Lower lobe of right lung (tissue), 2 donors: ENCODE data around the gene CCPG1. TPM values are rescaled to one million over a fixed set of nuclear protein-coding genes. Genes with fewer than 3 reads are reported as not detected.
"Not testable (repeated sequence)": the region's sequence is repeated elsewhere in the genome, so short reads cannot be mapped to it uniquely, and the experiment has no call there.

ENCODE experiments used
- ATAC-seq, 2 donors: fragments of 200-7000 bp; cut with Tn5 transposase; one replicate each; pipeline ENCODE4 v1.9.1; 2020 to 2022; ENCODE audit warnings: mild to moderate bottlenecking in 2 of 2, moderate library complexity in 2 of 2
- DNase-seq: peaks from one replicate; pipeline ENCODE4 v3.0.0-alpha.2; 2020
- H3K27ac ChIP-seq: fragments of 200-600 bp; one replicate; pipeline ENCODE4 v1.8.0; 2022
- H3K27me3 ChIP-seq: fragments of 200-600 bp; one replicate; pipeline ENCODE4 v1.8.0; 2022; ENCODE audit warnings: low read depth
- H3K36me3 ChIP-seq: fragments of 200-600 bp; one replicate; pipeline ENCODE4 v1.8.0; 2022; ENCODE audit warnings: mild to moderate bottlenecking
- H3K4me1 ChIP-seq: fragments of 200-600 bp; one replicate; pipeline ENCODE4 v1.8.0; 2022
- H3K4me3 ChIP-seq: fragments of 200-600 bp; one replicate; pipeline ENCODE4 v1.8.0; 2022; ENCODE audit warnings: mild to moderate bottlenecking
- H3K9me3 ChIP-seq: fragments of 200-600 bp; one replicate; pipeline ENCODE4 v1.8.0; 2022
- intact Hi-C: fragments of 100-400 bp; cut with DNase I; formaldehyde crosslinking; loops from one replicate; pipeline ENCODE4 v1.11.0; 2022
- total RNA-seq: library from RNA; stranded (reverse); fragmentation: NEBNext Ultra II Directional; extraction: Animal tissue kit (Norgen Biotek cat#: 25700); gene quantifications from one replicate; pipeline ENCODE4 v1.2.1, GENCODE V29; 2021
- TF ChIP-seq, protein P1 (sequence below): fragments of 200-600 bp; IDR thresholded peaks from one replicate; pipeline ENCODE4 v1.8.0; 2022; ENCODE audit warnings: antibody characterized with exemption, mild to moderate bottlenecking
- donor health status: DM: no; HTN: yes; CAD: no; lungs with severe emphysema.

Gene CCPG1
- total RNA-seq, 1 donor from 2014 or later, result 104 TPM

DNA sequence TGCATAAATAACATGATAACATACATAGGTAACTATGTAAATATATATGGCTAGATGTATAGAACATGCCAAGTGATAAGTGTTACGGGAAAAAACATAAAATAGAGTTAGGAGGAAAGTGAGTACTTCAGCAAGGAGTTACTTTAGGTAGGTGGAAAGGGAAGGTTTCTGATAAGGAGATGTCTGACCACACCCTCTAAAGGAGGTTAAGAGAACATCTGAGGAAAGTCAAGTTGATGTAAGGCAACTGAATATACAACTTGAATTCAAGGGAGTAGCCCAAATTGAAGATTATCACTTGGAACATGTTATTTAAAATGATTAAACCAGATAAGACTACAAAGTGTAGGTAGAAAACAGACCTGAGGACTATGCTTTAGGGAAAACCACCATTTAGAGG lies 13.9 kb upstream of the CCPG1 start:
- Histone ChIP-seq H3K9me3 (no peaks in the 10 kb centered on the region), H3K4me1 (no peaks in the 10 kb centered on the region), H3K27me3 (no peaks in the 10 kb centered on the region), H3K27ac (no peak overlapping the region), H3K4me3 (no peak overlapping the region), H3K36me3 (no peaks in the 10 kb centered on the region)
- ATAC-seq, result no peak
- TF ChIP-seq, protein P1, sequence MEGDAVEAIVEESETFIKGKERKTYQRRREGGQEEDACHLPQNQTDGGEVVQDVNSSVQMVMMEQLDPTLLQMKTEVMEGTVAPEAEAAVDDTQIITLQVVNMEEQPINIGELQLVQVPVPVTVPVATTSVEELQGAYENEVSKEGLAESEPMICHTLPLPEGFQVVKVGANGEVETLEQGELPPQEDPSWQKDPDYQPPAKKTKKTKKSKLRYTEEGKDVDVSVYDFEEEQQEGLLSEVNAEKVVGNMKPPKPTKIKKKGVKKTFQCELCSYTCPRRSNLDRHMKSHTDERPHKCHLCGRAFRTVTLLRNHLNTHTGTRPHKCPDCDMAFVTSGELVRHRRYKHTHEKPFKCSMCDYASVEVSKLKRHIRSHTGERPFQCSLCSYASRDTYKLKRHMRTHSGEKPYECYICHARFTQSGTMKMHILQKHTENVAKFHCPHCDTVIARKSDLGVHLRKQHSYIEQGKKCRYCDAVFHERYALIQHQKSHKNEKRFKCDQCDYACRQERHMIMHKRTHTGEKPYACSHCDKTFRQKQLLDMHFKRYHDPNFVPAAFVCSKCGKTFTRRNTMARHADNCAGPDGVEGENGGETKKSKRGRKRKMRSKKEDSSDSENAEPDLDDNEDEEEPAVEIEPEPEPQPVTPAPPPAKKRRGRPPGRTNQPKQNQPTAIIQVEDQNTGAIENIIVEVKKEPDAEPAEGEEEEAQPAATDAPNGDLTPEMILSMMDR, result no peak
- no peak for DNase-seq
- intact Hi-C loops, result no loop called here

DNA sequence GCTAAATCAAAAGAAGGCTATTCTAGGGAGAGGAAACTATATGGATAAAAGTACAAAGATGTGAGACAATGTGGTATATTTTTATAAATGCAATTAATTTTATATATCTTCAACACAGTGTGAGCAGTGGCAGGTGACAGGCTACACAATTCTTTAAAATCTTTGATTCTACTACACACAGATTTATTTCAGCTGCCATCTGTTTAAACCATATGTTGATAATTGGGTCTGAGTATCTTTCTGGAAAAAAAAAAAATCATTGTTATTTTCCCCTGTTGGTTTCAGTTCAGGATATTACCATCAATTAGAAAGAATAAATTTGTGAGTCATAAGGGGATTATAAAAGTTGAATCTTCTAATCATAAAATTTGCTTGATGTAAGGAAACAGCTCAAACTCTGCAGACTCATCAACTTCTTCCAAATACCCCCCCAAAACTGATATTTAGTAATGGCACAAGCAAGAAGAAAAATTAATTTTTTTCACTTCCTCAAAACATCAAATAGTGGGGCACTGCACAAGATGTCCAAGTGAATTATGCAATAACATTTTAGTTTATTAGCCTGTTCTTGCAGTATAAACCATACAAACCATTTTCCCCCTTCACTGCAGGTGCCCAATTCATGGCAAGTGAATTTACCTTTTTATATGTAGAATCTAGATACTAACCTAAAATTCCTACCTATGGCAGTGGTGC lies 12.2 kb upstream of the CCPG1 start:
- DNase-seq, result no peak
- TF ChIP-seq, protein P1, result no peak
- H3K27me3 ChIP-seq, result no peaks in the 10 kb centered on the region
- no peaks in the 10 kb centered on the region for H3K36me3 ChIP-seq
- no peak for ATAC-seq
- intact Hi-C loops, result no loop called here
- no peaks in the 10 kb centered on the region for H3K9me3 ChIP-seq
- no peaks in the 10 kb centered on the region for H3K4me1 ChIP-seq
- no peak overlapping the region for H3K27ac ChIP-seq
- H3K4me3 ChIP-seq, result no peak overlapping the region

DNA sequence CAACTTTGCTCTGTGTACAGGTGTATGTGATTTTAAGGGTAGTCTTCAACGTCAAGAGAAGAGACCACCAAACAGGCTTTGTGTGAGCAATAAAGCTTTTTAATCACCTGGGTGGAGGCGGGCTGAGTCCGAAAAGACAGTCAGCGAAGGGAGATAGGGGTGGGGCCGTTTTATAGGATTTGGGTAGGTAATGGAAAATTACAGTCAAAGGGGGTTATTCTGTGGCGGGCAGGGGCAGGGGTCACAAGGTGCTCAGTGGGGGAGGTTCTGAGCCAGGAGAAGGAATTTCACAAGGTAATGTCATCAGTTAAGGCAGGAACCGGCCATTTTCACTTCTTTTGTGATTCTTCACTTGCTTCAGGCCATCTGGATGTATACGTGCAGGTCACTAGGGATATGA lies 9.5 kb upstream of the CCPG1 start:
- ATAC-seq, H3K36me3 ChIP-seq, H3K27me3 ChIP-seq, H3K4me1 ChIP-seq, H3K9me3 ChIP-seq, H3K4me3 ChIP-seq, intact Hi-C loops, DNase-seq, H3K27ac ChIP-seq: not testable (repeated sequence)

DNA sequence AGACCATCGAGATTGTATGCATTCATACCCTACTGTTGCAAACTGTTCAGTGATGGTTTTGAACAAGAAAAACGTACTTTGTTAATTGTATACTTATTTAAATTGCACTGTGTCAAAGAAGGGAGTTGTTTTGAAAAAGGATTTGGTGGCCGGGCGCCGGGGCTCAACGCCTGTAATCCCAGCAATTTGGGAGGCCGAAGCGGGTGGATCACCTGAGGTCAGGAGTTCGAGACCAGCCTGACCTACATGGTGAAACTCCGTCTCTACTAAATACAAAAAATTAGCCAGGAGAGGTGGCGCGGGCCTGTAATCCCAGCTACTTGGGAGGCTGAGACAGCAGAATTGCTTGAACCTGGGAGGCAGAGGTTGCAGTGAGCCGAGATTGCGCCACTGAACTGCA lies 817 bp upstream of the CCPG1 start:
- Histone ChIP-seq H3K4me1 (peaks cover 39% of the 10 kb centered on the region), H3K27ac (peak overlapping the region; percentile 95), H3K4me3 (peak overlapping the region; percentile 83)
- DNase-seq, H3K27me3 ChIP-seq, H3K9me3 ChIP-seq, H3K36me3 ChIP-seq, ATAC-seq, intact Hi-C loops: not testable (repeated sequence)

DNA sequence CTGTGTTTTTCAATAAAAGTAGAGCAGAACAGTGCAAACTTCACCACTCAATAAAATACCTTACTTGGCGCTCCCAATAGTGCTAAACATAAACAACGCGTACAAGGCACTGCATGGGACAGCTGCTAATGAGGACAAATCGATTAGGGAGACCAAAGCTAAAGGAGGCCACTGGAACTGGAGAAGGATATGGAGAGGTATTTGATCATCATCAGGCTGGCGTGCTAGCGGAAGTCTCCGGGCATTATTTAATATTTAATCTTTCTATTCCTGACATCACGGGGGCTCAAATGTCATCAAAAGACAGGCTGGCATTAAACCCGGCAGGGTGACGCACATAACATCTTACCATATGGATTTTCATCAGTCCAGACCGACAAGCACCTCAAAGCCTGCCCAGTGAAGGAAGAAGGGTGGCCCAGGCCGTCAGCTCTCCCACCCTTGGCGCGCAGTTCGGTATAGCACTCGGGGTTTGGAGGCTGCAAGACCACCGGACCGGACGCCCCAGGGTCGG lies 604 bp downstream of the CCPG1 start:
- H3K4me3 ChIP-seq, result peak overlapping the region; percentile 83
- intact Hi-C loops, result no loop called here
- TF ChIP-seq, protein P1, result no peak

DNA sequence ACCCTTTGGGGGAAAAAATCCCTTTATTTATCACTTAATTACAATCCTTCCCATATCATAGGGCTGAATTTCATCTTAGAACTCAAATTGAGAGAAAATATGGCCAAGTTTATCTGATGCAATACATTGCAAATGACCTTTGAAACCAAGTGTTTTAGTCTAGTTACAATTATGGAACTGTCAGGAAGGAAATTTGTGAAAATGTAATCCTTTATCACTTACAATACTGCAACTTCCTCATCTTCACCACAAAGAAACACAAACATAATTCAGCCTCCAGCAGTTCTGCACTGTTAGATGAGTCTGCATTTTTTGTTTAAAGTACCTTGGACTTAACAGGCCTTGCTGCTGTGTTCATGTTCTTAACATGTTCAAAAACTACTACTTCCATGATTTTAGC lies 4.6 kb downstream of the CCPG1 start:
- peak overlapping the region; percentile 9 for H3K27ac ChIP-seq
- ATAC-seq (no peak), DNase-seq (no peak)
- H3K27me3 ChIP-seq, result no peaks in the 10 kb centered on the region
- H3K36me3 ChIP-seq, result no peaks in the 10 kb centered on the region
- TF ChIP-seq, protein P1, result no peak
- intact Hi-C loops, result no loop called here
- no peak overlapping the region for H3K4me3 ChIP-seq
- no peaks in the 10 kb centered on the region for H3K9me3 ChIP-seq
- H3K4me1 ChIP-seq, result peaks cover 60% of the 10 kb centered on the region

More for the DNA sequence above, 604 bp downstream of the CCPG1 start:
- DNase-seq (no peak), ATAC-seq (peak; percentile 3 to 6)
- Histone ChIP-seq H3K9me3 (no peaks in the 10 kb centered on the region), H3K4me1 (peaks cover 53% of the 10 kb centered on the region), H3K27ac (peak overlapping the region; percentile 95), H3K36me3 (no peaks in the 10 kb centered on the region), H3K27me3 (no peaks in the 10 kb centered on the region)
